ENCODE data around the gene PRC1. TPM values are rescaled to one million over a fixed set of nuclear protein-coding genes. Genes with fewer than 3 reads are reported as not detected.
A peak's percentile ranks its signal among the peaks of the same experiment; 100 is the strongest.

Gene PRC1
- total RNA-seq, 2 donors from 2014 or later, result 67.3 to 127 TPM

DNA sequence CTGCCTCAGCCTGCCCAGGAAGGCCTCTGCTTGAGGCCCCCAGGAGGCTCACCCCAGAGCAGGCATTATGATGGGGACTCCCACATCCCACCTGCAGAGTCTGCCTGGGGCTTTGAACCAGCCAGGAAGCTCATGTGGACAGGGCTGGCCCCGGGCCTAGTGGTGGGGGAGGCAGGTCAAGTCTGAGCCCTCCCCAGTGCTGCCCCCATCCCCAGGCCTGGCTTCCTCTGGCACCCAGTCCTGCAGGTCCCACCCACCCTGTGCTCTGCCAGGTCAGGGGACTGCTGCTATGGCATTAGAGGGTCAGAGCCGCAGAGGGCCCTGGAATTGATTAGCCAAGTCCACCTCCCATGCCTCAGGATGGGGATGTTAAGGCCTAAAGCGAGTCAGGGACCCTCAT, 45.7 kb upstream of the PRC1 start:
- Mint-ChIP-seq H3K27ac (no peak overlapping the region), H3K4me3 (no peak overlapping the region), H3K9me3 (no peaks in the 10 kb centered on the region), H3K36me3 (ENCODE audit: low read depth) (no peaks in the 10 kb centered on the region), H3K4me1 (no peaks in the 10 kb centered on the region), H3K27me3 (ENCODE audit: insufficient read depth) (peaks cover 1% of the 10 kb centered on the region)
- Histone ChIP-seq H3K4me3 (ENCODE audit: low read length) (no peak overlapping the region), H3K9ac (ENCODE audit: extremely low read depth, low read length, poor library complexity, severe bottlenecking) (no peak overlapping the region), H3K4me1 (ENCODE audit: control insufficient read depth, insufficient read depth, low read length) (no peaks in the 10 kb centered on the region), H3K27ac (ENCODE audit: low read depth, low read length) (no peak overlapping the region), H3K9me3 (ENCODE audit: control insufficient read depth, low read length) (no peaks in the 10 kb centered on the region), H3K27me3 (ENCODE audit: control insufficient read depth, insufficient read depth, low read length, poor library complexity, severe bottlenecking) (peaks cover 2% of the 10 kb centered on the region), H3K36me3 (ENCODE audit: control insufficient read depth, insufficient read depth, low read length) (no peaks in the 10 kb centered on the region)
- TF ChIP-seq, protein P1, sequence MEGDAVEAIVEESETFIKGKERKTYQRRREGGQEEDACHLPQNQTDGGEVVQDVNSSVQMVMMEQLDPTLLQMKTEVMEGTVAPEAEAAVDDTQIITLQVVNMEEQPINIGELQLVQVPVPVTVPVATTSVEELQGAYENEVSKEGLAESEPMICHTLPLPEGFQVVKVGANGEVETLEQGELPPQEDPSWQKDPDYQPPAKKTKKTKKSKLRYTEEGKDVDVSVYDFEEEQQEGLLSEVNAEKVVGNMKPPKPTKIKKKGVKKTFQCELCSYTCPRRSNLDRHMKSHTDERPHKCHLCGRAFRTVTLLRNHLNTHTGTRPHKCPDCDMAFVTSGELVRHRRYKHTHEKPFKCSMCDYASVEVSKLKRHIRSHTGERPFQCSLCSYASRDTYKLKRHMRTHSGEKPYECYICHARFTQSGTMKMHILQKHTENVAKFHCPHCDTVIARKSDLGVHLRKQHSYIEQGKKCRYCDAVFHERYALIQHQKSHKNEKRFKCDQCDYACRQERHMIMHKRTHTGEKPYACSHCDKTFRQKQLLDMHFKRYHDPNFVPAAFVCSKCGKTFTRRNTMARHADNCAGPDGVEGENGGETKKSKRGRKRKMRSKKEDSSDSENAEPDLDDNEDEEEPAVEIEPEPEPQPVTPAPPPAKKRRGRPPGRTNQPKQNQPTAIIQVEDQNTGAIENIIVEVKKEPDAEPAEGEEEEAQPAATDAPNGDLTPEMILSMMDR (conservative IDR thresholded peaks at IDR 0.05), result no peak
- DNase-seq, result no peak
- 64 to 86% methylated on average over 1 to 3 of the region's 3 CpGs for WGBS, 2 experiments (ENCODE audit: insufficient coverage in 1 of 2, insufficient read length in 1 of 2)

DNA sequence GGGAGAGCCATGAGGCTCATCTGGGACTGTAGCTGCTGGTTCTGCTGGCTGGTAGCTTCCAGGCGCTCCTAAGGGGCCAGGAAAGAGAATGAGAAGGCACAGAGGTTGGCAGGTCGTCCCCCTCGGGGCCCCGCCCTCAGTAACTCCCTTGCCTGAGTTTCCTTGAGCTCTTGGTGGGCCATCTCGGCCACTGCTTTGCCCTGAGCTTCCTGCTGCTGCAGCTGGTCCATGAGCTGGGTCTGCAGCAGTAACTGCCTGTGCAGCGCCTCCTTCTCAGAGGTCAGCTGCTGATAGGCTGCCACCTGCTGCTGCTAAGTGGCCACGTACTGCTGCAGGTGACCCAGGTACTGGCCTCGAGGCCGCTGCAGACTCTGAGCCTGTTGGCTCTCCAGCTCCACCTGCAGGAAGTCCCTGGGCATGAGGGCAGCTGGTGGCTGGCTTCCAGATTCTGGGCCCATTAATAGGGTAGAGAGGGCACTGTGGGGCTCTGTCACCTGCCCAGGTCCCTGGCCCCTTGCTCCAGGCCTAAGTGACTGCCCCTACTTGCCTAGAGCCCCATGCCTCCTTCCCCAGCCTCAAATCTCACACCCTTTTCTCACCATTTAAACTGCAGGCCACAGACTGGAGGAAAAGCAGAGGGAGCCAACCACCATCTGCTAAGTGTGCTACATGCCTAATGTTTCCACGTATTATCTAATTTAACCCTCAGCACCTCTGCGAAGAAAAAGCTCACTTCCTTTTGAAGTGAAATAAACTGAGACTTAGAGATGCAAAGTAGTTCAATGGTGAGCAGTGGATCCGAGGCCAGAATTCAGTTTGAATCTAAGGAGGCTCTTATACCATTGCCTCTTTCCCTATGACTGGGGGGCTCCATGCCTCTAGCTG, 38.8 kb upstream of the PRC1 start:
- Histone ChIP-seq H3K9ac (ENCODE audit: extremely low read depth, low read length, poor library complexity, severe bottlenecking) (no peak overlapping the region), H3K9me3 (ENCODE audit: control insufficient read depth, low read length) (no peaks in the 10 kb centered on the region), H3K27me3 (ENCODE audit: control insufficient read depth, insufficient read depth, low read length, poor library complexity, severe bottlenecking) (peaks cover 9% of the 10 kb centered on the region), H3K36me3 (ENCODE audit: control insufficient read depth, insufficient read depth, low read length) (no peaks in the 10 kb centered on the region), H3K4me1 (ENCODE audit: control insufficient read depth, insufficient read depth, low read length) (no peaks in the 10 kb centered on the region), H3K4me3 (ENCODE audit: low read length) (no peak overlapping the region), H3K27ac (ENCODE audit: low read depth, low read length) (no peak overlapping the region)
- WGBS, 2 experiments (ENCODE audit: insufficient coverage in 1 of 2, insufficient read length in 1 of 2), result 32 to 42% methylated on average over 7 to 12 of the region's 12 CpGs
- no peak overlapping the region for H3K27ac Mint-ChIP-seq
- no peaks in the 10 kb centered on the region for H3K9me3 Mint-ChIP-seq
- TF ChIP-seq, protein P1 (conservative IDR thresholded peaks at IDR 0.05), result peak; percentile 91
- peaks cover 11% of the 10 kb centered on the region for H3K27me3 Mint-ChIP-seq (ENCODE audit: insufficient read depth)
- peak; percentile 98 for DNase-seq
- no peaks in the 10 kb centered on the region for H3K36me3 Mint-ChIP-seq (ENCODE audit: low read depth)
- H3K4me1 Mint-ChIP-seq, result peaks cover 3% of the 10 kb centered on the region
- no peak overlapping the region for H3K4me3 Mint-ChIP-seq

DNA sequence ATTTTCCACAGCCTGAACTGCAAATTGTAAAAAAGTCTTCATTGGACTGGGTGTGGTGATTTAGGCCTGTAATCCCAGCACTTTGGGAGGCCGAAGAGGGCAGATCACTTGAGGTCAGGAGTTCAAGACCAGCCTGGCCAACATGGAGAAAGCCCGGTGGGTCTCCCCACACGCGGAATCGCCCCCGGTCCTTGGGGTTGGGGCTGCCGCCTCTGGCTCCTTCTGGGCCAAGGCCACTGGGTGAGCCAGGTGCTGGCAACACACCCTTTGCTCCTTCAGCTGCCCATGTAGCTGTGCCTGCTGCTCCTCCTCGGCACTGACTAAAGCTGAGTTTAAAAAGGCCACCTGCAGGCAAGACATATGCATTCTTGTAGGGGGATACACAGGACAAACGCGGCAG, 37.5 kb upstream of the PRC1 start:
- Mint-ChIP-seq H3K4me1 (peaks cover 3% of the 10 kb centered on the region), H3K36me3 (ENCODE audit: low read depth) (no peaks in the 10 kb centered on the region), H3K27ac (no peak overlapping the region), H3K4me3 (no peak overlapping the region), H3K9me3 (no peaks in the 10 kb centered on the region), H3K27me3 (ENCODE audit: insufficient read depth) (peaks cover 11% of the 10 kb centered on the region)
- no peak for DNase-seq
- Histone ChIP-seq H3K27me3 (ENCODE audit: control insufficient read depth, insufficient read depth, low read length, poor library complexity, severe bottlenecking) (peaks cover 9% of the 10 kb centered on the region), H3K4me1 (ENCODE audit: control insufficient read depth, insufficient read depth, low read length) (no peaks in the 10 kb centered on the region), H3K36me3 (ENCODE audit: control insufficient read depth, insufficient read depth, low read length) (no peaks in the 10 kb centered on the region), H3K4me3 (ENCODE audit: low read length) (no peak overlapping the region), H3K27ac (ENCODE audit: low read depth, low read length) (no peak overlapping the region), H3K9ac (ENCODE audit: extremely low read depth, low read length, poor library complexity, severe bottlenecking) (no peak overlapping the region), H3K9me3 (ENCODE audit: control insufficient read depth, low read length) (no peaks in the 10 kb centered on the region)
- 87 to 89% methylated on average over 8 to 10 of the region's 10 CpGs for WGBS, 2 experiments (ENCODE audit: insufficient coverage in 1 of 2, insufficient read length in 1 of 2)
- TF ChIP-seq, protein P1 (conservative IDR thresholded peaks at IDR 0.05), result no peak
